GM10266 (cell line): ENCODE results near the gene GIT1.

ENCODE experiments used
- DNase-seq: peaks from one replicate; pipeline ENCODE4 v3.0.0; 2012; ENCODE audit errors: extremely low spot score
- TF ChIP-seq, protein P1 (sequence below): IDR thresholded peaks from 2 replicates; pipeline ENCODE4 v1.5.1; 2012; ENCODE audit warnings: mild to moderate bottlenecking, low read depth; ENCODE audit not compliant: control insufficient read depth, insufficient read depth; ENCODE audit errors: missing control alignments

Gene GIT1

DNA sequence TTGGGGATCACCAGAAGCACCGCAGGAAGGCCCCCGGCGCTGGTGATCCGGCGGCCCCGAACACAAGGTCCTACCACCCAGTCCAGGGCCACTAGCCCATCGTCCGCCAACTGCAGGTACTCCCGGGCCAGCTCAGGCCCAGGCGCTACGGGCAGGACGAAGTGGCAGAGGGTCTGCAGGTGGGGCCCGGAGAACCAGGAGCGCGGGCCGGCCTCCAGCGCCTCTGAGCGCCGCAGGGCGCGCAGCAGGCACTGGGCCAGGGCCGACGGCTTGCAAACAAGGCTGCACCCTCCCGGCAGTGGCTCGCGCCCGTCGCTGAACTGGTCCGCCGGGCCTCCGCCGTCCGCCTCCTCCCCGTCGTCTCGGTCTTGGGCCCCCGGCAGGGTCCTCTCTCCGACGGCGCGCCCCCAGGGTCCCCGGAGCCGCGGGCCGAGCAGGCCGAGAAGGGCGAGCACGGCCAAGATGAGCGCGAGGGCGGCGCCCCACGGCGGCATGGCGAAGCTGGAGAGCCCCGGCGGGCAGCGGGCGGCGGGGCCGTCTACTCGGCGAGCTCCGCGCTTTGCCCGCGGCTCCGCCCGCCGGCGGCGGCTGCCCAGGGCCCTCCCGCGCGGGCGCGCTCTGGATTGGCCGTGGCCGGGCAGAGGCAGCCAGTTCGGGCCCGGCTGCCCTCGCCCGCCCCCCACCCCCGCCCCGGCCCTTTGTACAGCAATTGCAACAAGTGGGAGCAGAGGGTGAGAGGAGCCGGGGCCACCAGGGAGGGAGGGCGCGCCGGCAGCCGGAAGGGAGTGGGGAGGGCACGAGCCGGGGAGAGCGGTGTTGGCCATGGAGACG, 22.8 kb downstream of the GIT1 start, which contains the start of gene ABHD15:
TSS of gene ABHD15 (minus strand) at position 565 of the 831 bp plus-strand sequence. CDS start at position 494, 71 bp downstream.
- TF ChIP-seq, protein P1, sequence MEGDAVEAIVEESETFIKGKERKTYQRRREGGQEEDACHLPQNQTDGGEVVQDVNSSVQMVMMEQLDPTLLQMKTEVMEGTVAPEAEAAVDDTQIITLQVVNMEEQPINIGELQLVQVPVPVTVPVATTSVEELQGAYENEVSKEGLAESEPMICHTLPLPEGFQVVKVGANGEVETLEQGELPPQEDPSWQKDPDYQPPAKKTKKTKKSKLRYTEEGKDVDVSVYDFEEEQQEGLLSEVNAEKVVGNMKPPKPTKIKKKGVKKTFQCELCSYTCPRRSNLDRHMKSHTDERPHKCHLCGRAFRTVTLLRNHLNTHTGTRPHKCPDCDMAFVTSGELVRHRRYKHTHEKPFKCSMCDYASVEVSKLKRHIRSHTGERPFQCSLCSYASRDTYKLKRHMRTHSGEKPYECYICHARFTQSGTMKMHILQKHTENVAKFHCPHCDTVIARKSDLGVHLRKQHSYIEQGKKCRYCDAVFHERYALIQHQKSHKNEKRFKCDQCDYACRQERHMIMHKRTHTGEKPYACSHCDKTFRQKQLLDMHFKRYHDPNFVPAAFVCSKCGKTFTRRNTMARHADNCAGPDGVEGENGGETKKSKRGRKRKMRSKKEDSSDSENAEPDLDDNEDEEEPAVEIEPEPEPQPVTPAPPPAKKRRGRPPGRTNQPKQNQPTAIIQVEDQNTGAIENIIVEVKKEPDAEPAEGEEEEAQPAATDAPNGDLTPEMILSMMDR, result no peak
- peak; percentile 85 for DNase-seq

DNA sequence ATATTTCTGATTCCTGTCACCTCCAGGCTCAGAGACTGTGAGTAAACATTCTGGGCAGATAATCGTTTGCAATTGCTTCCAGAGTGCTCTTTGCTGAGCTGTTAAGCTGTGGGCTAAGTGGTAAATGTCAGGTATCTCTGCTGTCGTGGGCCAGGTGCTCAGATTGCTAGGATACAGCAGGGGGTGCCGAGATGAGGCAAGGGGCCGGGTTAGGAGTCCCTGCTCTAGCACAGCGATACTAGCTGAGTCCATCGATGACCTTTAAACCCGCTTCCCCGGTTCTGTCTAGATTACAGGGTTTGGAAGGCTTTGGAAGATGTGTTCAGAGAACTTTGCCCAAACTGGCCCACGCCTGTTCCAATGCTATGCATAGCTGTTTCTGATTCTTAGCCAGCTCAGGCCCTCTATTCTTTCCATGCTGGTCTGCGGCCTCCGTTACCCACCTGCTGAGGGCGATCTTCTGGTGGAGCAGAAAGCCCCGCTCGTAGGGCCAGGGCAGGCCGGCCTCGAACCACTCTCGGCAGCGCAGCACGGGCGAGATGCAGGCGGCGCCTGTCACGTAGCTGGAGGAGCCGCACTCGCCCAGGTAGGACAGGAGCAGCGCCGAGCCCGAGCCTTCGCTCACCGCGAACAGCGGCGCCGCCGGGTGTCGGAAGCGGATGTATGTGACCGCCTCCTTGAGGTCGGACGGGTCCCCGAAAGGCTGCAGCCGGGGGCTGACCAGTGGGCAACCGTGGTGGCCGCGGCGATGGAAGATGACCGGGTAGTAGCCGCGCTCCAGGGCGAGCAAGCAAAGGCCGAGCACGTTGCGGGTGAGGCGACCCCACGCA, 23.6 kb downstream of the GIT1 start:
- peak; percentile 67 for DNase-seq
- TF ChIP-seq, protein P1, result peak; percentile 28

DNA sequence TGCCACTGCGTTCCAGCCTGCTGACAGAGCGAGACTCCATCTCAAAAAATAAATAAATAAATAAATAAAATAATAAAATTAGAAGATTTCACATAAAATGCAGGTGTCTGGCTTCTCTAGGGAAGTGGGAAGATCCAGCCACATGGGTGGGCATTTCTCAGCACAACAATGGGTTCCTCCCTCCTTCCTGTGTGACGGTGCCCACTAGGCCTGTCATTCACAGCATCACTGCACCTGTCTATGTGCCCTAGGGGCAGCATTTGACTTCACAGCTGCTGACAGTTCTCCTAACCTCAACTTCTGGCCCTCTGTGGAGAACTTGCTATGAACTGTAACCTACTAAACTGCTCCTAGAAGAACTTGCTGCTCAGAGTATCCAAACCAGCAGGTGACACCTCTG, 25.6 kb downstream of the GIT1 start:
- TF ChIP-seq, protein P1, result no peak
- DNase-seq, result peak; percentile 8

DNA sequence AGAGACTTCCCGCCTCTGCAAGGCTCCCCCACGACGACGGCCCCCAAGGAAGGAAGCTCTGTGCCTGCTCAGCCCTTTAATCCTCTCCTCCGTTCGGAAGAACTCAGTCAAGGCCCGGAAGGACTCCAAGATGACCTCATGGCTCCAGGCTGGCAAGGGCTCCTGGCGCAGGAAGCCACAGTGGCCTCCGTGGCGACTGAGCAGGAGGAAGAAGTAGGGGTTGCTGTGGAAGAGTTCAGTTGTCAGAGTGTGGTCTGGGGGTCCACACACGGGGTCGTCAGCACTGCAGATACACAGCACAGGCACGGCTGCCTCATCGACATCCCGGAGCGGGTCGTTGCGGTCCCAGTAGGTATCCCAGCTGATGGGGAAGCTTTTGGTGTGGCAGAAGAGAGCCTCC, 26.8 kb downstream of the GIT1 start:
- TF ChIP-seq, protein P1, result no peak
- no peak for DNase-seq

DNA sequence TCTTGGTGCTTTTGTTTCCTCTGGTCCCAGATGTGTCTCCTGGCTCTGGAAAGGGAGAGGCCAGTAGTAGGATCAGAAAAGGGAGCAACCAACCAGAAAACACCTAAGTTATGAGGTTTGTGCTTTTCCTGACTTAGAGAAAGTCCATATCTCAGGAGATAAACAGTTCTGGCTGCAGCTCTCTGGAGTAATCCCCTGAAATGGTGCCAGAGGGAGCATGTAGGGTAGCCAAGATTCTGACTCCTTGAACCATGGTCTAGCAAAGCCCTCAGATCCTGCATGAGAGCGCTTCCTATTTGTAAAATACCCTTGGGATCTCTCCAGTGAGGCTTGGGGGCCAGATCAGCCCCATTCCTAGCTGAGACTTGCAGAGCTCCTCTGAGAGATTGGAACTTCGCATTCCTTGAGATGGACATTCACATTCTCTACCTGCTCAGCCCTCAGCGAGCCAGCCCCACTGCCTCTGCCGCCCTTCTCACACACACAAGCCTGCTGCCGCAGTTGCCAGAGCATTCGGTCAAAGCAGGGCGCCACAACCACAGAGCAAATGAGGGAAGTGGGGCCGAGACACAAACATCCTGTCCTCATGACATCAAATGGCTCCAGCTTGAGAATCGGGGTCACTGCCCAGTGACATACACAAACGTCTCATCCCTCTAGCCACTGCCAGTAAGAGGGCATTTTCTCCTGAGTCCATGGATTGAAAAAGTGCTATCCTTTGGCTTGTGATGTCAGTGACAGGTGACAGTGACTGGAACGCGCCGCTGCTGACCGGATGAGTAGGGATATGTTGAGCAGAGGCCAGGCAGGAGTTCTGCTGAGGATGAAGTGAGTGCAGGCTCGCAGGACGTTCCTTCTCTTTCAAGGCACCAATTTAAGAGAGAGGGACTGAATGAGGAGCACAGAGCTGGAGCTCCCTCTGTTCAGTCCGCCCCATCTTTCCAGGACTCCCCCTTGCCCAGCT, 27.6 kb downstream of the GIT1 start:
- DNase-seq, result peak; percentile 7
- TF ChIP-seq, protein P1, result no peak

DNA sequence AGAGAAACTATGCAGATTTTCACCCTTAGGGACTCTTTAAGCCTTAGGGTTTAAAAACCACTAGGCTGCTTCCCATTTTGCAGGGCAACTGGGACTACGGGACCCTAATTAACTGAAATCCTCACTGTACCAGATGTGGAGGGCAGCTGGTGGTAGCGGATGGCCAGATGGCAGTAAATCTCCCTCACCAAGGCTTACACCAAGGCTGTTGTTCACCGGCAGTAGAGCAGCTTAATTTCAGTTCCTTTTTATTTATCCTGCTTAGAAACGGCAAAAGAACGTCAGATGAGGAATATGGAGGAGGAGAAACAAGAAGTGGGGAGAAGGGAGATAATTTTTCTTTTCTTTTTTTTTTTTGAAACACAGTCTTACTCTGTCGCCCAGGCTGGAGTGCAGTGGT, 29.1 kb downstream of the GIT1 start:
- DNase-seq, result peak; percentile 28
- TF ChIP-seq, protein P1, result no peak
